ENCODE results near the gene MED22.
A peak's percentile ranks its signal among the peaks of the same experiment; 100 is the strongest.

MED22 gene

DNA sequence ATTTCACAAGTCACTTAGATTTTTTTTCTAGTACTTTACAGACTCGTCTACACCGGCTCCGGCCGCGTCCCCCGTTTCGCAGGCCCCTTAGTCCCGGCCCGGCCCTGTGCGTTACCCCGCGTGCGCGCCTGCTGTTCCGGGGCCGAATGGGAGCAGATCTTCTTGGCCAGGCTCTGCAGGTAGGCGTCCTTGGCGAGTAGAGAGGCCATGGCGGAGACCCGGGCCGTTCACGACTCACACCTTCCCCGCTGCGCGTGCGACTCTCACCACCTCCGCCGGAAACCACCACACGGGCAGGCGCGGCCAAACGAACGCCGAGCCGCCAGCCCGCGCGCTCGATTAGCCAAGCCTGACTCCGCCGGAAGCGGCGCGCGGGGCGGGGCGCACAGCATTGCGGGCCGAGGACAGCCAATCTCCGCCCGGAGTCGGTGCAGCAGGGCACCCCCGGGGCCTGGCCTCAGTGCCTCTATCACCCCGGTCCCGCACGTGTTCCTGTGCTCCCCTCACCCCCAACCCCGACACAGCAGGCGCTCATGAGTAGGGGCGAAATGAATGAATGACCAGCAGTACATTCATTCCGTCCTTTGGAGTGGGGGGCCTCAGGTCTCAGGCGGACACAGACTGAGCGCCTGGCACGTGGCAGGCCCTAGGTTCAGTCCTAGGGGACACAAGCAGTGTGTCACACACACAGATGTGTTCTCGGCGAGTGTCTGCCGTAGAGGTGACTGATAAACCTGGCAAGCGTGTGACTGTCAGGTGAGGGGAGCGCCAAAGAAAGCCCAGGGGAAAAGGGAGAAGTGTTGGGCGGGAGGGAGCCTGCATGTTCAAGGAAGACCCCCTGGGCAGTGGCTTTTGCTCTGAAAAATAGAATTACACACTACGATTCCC, 11.8 kb downstream of the MED22 start, which contains the start of gene SURF6 (continued):
- 0 out of 2 replicates have a peak, but pooled peaks have one; percentile 3 for TF ChIP-seq SALL2 (tag by site-specific recombination; IDR thresholded peaks at IDR 0.05; ENCODE audit: borderline replicate concordance)
- no peak for TF ChIP-seq REPIN1 (tag by site-specific recombination; IDR thresholded peaks at IDR 0.05; ENCODE audit: low read depth)
- TF ChIP-seq ZFP37 (tag by site-specific recombination; IDR thresholded peaks at IDR 0.05): peak; percentile 85
- TF ChIP-seq ZFP69B (tag by site-specific recombination; IDR thresholded peaks at IDR 0.05): peak; percentile 88
- no peak for TF ChIP-seq TRIM28 (IDR thresholded peaks at IDR 0.05; ENCODE audit: borderline replicate concordance, low read length)
- TF ChIP-seq ZNF366 (tag by site-specific recombination; conservative IDR thresholded peaks at IDR 0.05): peak; percentile 83
- peak; percentile 68; the same call in 1 of the 2 replicates for TF ChIP-seq ZNF394 (tag by site-specific recombination; IDR thresholded peaks at IDR 0.05; ENCODE audit: borderline replicate concordance)
- TF ChIP-seq HOXD13 (CRISPR knock-in tag; IDR thresholded peaks at IDR 0.05; ENCODE audit: borderline replicate concordance): no peak
- no peak for TF ChIP-seq ZNF776 (tag by site-specific recombination; IDR thresholded peaks at IDR 0.05; ENCODE audit: borderline replicate concordance)
- no peak for TF ChIP-seq ZNF37A (tag by site-specific recombination; IDR thresholded peaks at IDR 0.05)
- TF ChIP-seq, protein P1, sequence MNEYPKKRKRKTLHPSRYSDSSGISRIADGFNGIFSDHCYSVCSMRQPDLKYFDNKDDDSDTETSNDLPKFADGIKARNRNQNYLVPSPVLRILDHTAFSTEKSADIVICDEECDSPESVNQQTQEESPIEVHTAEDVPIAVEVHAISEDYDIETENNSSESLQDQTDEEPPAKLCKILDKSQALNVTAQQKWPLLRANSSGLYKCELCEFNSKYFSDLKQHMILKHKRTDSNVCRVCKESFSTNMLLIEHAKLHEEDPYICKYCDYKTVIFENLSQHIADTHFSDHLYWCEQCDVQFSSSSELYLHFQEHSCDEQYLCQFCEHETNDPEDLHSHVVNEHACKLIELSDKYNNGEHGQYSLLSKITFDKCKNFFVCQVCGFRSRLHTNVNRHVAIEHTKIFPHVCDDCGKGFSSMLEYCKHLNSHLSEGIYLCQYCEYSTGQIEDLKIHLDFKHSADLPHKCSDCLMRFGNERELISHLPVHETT (tag by site-specific recombination; IDR thresholded peaks at IDR 0.05): peak; percentile 84
- TF ChIP-seq GLI2 (tag by site-specific recombination; IDR thresholded peaks at IDR 0.05; ENCODE audit: borderline replicate concordance, low read depth): no peak; the same call in 1 of the 2 replicates
- no peak for TF ChIP-seq ZNF223 (tag by site-specific recombination; IDR thresholded peaks at IDR 0.05)
- TF ChIP-seq ZNF48 (tag by site-specific recombination; IDR thresholded peaks at IDR 0.05): no peak
- peak; percentile 11; the same call in 1 of the 2 replicates for TF ChIP-seq ZBTB7A (tag by site-specific recombination; IDR thresholded peaks at IDR 0.05; ENCODE audit: low read depth)
- peak; percentile 69 for TF ChIP-seq ZBTB8A (tag by site-specific recombination; IDR thresholded peaks at IDR 0.05)
- TF ChIP-seq ZNF132 (tag by site-specific recombination; IDR thresholded peaks at IDR 0.05; ENCODE audit: borderline replicate concordance): no peak
- no peak for TF ChIP-seq ZNF626 (tag by site-specific recombination; IDR thresholded peaks at IDR 0.05)
- TF ChIP-seq ZNF426 (tag by site-specific recombination; IDR thresholded peaks at IDR 0.05): no peak
- no peak for TF ChIP-seq ZNF658 (tag by site-specific recombination; IDR thresholded peaks at IDR 0.05)
- TF ChIP-seq ZNF629 (tag by site-specific recombination; IDR thresholded peaks at IDR 0.05): peak; percentile 80
- TF ChIP-seq ZNF830 (tag by site-specific recombination; IDR thresholded peaks at IDR 0.05; ENCODE audit: low read depth): no peak
- TF ChIP-seq GLI4 (tag by site-specific recombination; IDR thresholded peaks at IDR 0.05): no peak
- TF ChIP-seq ZNF529 (tag by site-specific recombination; IDR thresholded peaks at IDR 0.05; ENCODE audit: insufficient replicate concordance): no peak
- no peak for TF ChIP-seq TCF7L2 (IDR thresholded peaks at IDR 0.05; ENCODE audit: borderline replicate concordance, low read depth, low read length)
- TF ChIP-seq ZNF433 (tag by site-specific recombination; IDR thresholded peaks at IDR 0.05; ENCODE audit: low read depth): no peak
- peak; percentile 67 for TF ChIP-seq ZFHX2 (tag by site-specific recombination; conservative IDR thresholded peaks at IDR 0.05)
- TF ChIP-seq ZNF184 (tag by site-specific recombination; IDR thresholded peaks at IDR 0.05): no peak; the same call in 1 of the 2 replicates
- TF ChIP-seq ZXDB (tag by site-specific recombination; IDR thresholded peaks at IDR 0.05): peak; percentile 96
- TF ChIP-seq ZNF701 (tag by site-specific recombination; IDR thresholded peaks at IDR 0.05): no peak
- peak; percentile 66 for TF ChIP-seq KLF10 (tag by site-specific recombination; IDR thresholded peaks at IDR 0.05)
- peak; percentile 93 for TF ChIP-seq ZNF501 (tag by site-specific recombination; IDR thresholded peaks at IDR 0.05)
- TF ChIP-seq ZNF449 (tag by site-specific recombination; IDR thresholded peaks at IDR 0.05): no peak
- TF ChIP-seq ZNF169 (tag by site-specific recombination; IDR thresholded peaks at IDR 0.05): no peak
- no peak for TF ChIP-seq ZFP3 (tag by site-specific recombination; IDR thresholded peaks at IDR 0.05; ENCODE audit: low read depth)
- TF ChIP-seq ZNF239 (tag by site-specific recombination; IDR thresholded peaks at IDR 0.05): 0 out of 2 replicates have a peak, but pooled peaks have one; percentile 7
- peak; percentile 80; the same call in 1 of the 2 replicates for TF ChIP-seq ZNF76 (tag by site-specific recombination; IDR thresholded peaks at IDR 0.05; ENCODE audit: borderline replicate concordance, low read depth)
- no peak for TF ChIP-seq ZNF792 (tag by site-specific recombination; IDR thresholded peaks at IDR 0.05)
- peak; percentile 85 for TF ChIP-seq ZNF335 (tag by site-specific recombination; conservative IDR thresholded peaks at IDR 0.05)
- peak; percentile 94 for TF ChIP-seq ZEB2 (tag by site-specific recombination; IDR thresholded peaks at IDR 0.05)

All from HEK293 (cell line).